Natural killer cell (primary cell): ENCODE measurements around the gene PTGDR2. TPM values are rescaled to one million over a fixed set of nuclear protein-coding genes. Genes with fewer than 3 reads are reported as not detected.
A peak's percentile ranks its signal among the peaks of the same experiment; 100 is the strongest.

Experiments
- ATAC-seq, 3 donors: fragments of 150-1000 bp in 2 of 3; fragments of 200-7000 bp in 1 of 3; cut with Tn5 transposase; 1 replicate in 1 of 3; 2 replicates in 2 of 3; pipeline ENCODE4 v1.10.0; 2021; ENCODE audit warnings: mild to moderate bottlenecking in 2 of 3, moderate library complexity in 2 of 3
- DNase-seq, 2 donors: peaks; one replicate each; pipeline versions ENCODE4 v3.0.0 to v3.0.0-alpha.2; 2013 to 2021; ENCODE audit warnings: mixed read lengths in 1 of 2
- H3K27ac ChIP-seq: one replicate; pipeline ENCODE4 v1.5.1; 2013; ENCODE audit warnings: mild to moderate bottlenecking, low read length
- H3K27me3 ChIP-seq: one replicate; pipeline ENCODE4 v1.6.1; 2013; ENCODE audit warnings: low read length; ENCODE audit not compliant: control insufficient read depth, insufficient read depth
- H3K36me3 ChIP-seq: one replicate; pipeline ENCODE4 v1.6.1; 2013; ENCODE audit warnings: low read length; ENCODE audit not compliant: control insufficient read depth, insufficient read depth
- H3K4me1 ChIP-seq: one replicate; pipeline ENCODE4 v1.6.1; 2013; ENCODE audit warnings: low read length; ENCODE audit not compliant: control insufficient read depth, insufficient read depth
- H3K4me3 ChIP-seq: one replicate; pipeline ENCODE4 v1.5.1; 2013; ENCODE audit warnings: low read length
- H3K9me3 ChIP-seq: one replicate; pipeline ENCODE4 v1.6.1; 2013; ENCODE audit warnings: low read length; ENCODE audit not compliant: control insufficient read depth, insufficient read depth
- H3K27ac Mint-ChIP-seq, 2 donors: one replicate each; pipeline ENCODE4 v1.8.0; 2022; ENCODE audit warnings: mild to moderate bottlenecking in 2 of 2, mixed read lengths in 2 of 2, moderate library complexity in 1 of 2
- H3K27me3 Mint-ChIP-seq, 2 donors: one replicate each; pipeline ENCODE4 v1.8.0; 2022; ENCODE audit warnings: low read depth in 2 of 2, mixed read lengths in 2 of 2
- H3K36me3 Mint-ChIP-seq: one replicate; pipeline ENCODE4 v1.8.0; 2022; ENCODE audit warnings: mixed read lengths
- H3K4me1 Mint-ChIP-seq, 2 donors: one replicate each; pipeline ENCODE4 v1.8.0; 2022; ENCODE audit warnings: mixed read lengths in 2 of 2
- H3K4me3 Mint-ChIP-seq: one replicate; pipeline ENCODE4 v1.8.0; 2022; ENCODE audit warnings: mild to moderate bottlenecking, moderate library complexity, mixed read lengths
- H3K9me3 Mint-ChIP-seq, 2 donors: one replicate each; pipeline ENCODE4 v1.8.0; 2022; ENCODE audit warnings: mixed read lengths in 2 of 2
- WGBS: methylation state at CpG from one replicate; pipeline ENCODE4 v1.1.7; 2013; ENCODE audit warnings: missing lambda C conversion rate; ENCODE audit not compliant: insufficient coverage; 5-methylcytosine and 5-hydroxymethylcytosine counted together
- intact Hi-C: fragments of 100-400 bp; cut with micrococcal nuclease; formaldehyde crosslinking; loops from one replicate; pipeline ENCODE4 v1.14.2; 2022
- total RNA-seq, 4 donors: library from RNA; stranded (reverse); fragments of 120-200 nt in 1 of 4; gene quantifications; one replicate each; pipeline versions ENCODE4 v1.2.3 to v1.2.4, GENCODE V29; 2013 to 2022
- TF ChIP-seq, protein P1 (sequence below): fragments of 200-600 bp; IDR thresholded peaks from one replicate; pipeline ENCODE4 v1.8.0; 2022; ENCODE audit warnings: antibody characterized with exemption

PTGDR2 gene
- total RNA-seq, 3 donors from 2014 or later (not counting 1 experiment from before 2014, with no cell fraction given): 0.66 to 12.4 (median 1.7) TPM

GRCh38 chr11:60844870-60845221 is 10.9 kb downstream of the PTGDR2 start:
- peak overlapping the region in 1 of 2 donors; percentile 91 for H3K27ac Mint-ChIP-seq
- no peak for ATAC-seq

GRCh38 chr11:60844045-60844869 is 11.5 kb downstream of the PTGDR2 start:
- Mint-ChIP-seq H3K27ac (peak overlapping the region in 1 of 2 donors; percentile 91), H3K36me3 (no peaks in the 10 kb centered on the region), H3K9me3 (no peaks in the 10 kb centered on the region), H3K4me1 (peaks cover 39 to 52% of the 10 kb centered on the region in 2 donors), H3K27me3 (no peaks in the 10 kb centered on the region), H3K4me3 (peak overlapping the region; percentile 4)
- Histone ChIP-seq H3K27me3 (no peaks in the 10 kb centered on the region), H3K36me3 (peaks cover 15% of the 10 kb centered on the region), H3K4me3 (no peak overlapping the region), H3K27ac (no peak overlapping the region), H3K9me3 (no peaks in the 10 kb centered on the region), H3K4me1 (peaks cover 33% of the 10 kb centered on the region)
- ATAC-seq (no peak), DNase-seq (no peak)
- TF ChIP-seq, protein P1, sequence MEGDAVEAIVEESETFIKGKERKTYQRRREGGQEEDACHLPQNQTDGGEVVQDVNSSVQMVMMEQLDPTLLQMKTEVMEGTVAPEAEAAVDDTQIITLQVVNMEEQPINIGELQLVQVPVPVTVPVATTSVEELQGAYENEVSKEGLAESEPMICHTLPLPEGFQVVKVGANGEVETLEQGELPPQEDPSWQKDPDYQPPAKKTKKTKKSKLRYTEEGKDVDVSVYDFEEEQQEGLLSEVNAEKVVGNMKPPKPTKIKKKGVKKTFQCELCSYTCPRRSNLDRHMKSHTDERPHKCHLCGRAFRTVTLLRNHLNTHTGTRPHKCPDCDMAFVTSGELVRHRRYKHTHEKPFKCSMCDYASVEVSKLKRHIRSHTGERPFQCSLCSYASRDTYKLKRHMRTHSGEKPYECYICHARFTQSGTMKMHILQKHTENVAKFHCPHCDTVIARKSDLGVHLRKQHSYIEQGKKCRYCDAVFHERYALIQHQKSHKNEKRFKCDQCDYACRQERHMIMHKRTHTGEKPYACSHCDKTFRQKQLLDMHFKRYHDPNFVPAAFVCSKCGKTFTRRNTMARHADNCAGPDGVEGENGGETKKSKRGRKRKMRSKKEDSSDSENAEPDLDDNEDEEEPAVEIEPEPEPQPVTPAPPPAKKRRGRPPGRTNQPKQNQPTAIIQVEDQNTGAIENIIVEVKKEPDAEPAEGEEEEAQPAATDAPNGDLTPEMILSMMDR: no peak
- whole genome bisulfite sequencing: 83% methylated on average over 10 of the region's 10 CpGs
- intact Hi-C loops: no loop called here

More at GRCh38 chr11:60844870-60845221, 10.9 kb downstream of the PTGDR2 start:
- Histone ChIP-seq H3K4me1 (peaks cover 33% of the 10 kb centered on the region), H3K9me3 (no peaks in the 10 kb centered on the region), H3K27me3 (no peaks in the 10 kb centered on the region), H3K4me3 (no peak overlapping the region), H3K27ac (no peak overlapping the region), H3K36me3 (peaks cover 21% of the 10 kb centered on the region)
- TF ChIP-seq, protein P1: no peak
- Mint-ChIP-seq H3K9me3 (no peaks in the 10 kb centered on the region), H3K4me1 (peaks cover 39 to 52% of the 10 kb centered on the region in 2 donors), H3K4me3 (peak overlapping the region; percentile 4), H3K27me3 (no peaks in the 10 kb centered on the region), H3K36me3 (no peaks in the 10 kb centered on the region)
- WGBS: 74% methylated on average over 4 of the region's 4 CpGs
- no peak for DNase-seq
- intact Hi-C loops: no loop called here

GRCh38 chr11:60842668-60843600 is 12.8 kb downstream of the PTGDR2 start:
- Histone ChIP-seq H3K27ac (peak overlapping the region; percentile 73), H3K4me3 (peak overlapping the region; percentile 99), H3K4me1 (peaks cover 33% of the 10 kb centered on the region), H3K9me3 (no peaks in the 10 kb centered on the region), H3K36me3 (peaks cover 3% of the 10 kb centered on the region), H3K27me3 (no peaks in the 10 kb centered on the region)
- Mint-ChIP-seq H3K4me1 (peaks cover 39 to 48% of the 10 kb centered on the region in 2 donors), H3K9me3 (no peaks in the 10 kb centered on the region), H3K27ac (peak overlapping the region; percentile 91 to 92), H3K4me3 (peak overlapping the region; percentile 95), H3K36me3 (no peaks in the 10 kb centered on the region), H3K27me3 (no peaks in the 10 kb centered on the region)
- intact Hi-C loops: loop anchor here (1.0 kb wide), 1 partner anchor 72 kb away; no protein-coding TSS in a partner anchor
- 18% methylated on average over 23 of the region's 23 CpGs for WGBS
- ATAC-seq: no peak
- TF ChIP-seq, protein P1: no peak
- no peak for DNase-seq
